HG02571 (cell line): ENCODE data around the gene BRD4.

ENCODE experiments used
- ATAC-seq: cut with Tn5 transposase; IDR thresholded peaks from one replicate; pipeline ENCODE4 v1.9.1; 2021; ENCODE audit warnings: mild to moderate bottlenecking, moderate library complexity; ENCODE audit not compliant: unreplicated experiment

Gene BRD4

DNA sequence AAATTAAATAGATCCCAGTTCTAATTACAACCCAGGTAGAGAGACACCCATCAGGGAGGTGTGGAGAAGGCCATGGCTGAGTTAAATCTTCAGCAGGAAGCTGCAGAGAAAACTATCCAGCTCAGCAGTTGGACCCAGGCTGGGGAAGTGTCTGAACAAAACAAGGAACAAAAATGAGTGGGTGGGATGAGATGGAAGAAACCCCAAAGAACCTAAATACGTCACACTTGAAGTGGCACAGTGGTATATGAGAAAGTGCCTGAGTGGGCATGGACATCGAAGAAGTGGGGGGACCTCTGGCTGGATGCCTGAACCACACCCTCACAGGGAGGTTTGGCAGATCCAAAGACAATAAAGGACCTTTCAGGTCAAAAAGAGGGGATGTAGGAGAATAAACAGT lies 96.6 kb downstream of the BRD4 start:
- no peak for ATAC-seq

- ATAC-seq = no peak
These were observed 97.8 kb downstream of the BRD4 start for GRCh38 chr19:15234431-15235130.

DNA sequence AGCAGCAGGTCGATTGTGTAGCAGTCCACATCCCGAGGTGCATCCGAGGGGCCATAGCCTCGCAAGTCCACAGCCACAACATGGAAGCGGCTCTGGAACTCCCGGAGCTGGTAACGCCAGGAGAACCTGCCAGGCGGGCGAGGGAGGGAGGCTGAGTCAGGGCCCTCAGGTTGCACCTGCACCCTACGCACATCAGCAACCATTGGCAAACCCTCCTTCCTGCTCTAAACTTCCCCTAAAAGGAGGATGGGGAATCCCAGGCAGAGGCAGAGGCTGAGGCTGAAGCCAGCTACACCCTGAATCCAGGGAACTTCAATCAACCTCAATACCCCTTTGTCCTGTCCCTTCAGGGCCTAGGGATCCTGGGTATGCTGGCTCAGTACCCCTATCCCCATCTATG lies 101.1 kb downstream of the BRD4 start:
- no peak for ATAC-seq

DNA sequence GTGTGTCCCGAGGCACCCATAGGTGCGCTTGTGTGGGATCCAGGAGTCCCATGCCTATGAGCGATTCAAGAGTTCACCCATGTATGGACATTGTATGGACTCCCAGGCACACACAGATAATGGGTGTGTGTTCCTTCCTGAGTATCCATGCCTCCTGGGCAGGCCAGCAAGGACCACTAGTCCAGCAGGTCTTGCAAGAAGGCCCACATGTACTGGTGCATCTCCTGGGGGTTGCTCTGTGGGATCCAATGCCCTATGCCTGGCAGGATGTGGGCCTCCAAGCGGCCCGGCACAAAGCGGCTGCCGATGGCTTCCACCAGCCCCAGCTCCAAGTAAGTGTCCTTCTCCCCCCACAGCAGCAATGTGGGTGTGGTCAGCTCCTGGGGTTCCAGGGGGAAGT lies 105.1 kb downstream of the BRD4 start:
- no peak for ATAC-seq

GRCh38 chr19:15225760-15226159 lies 106.6 kb downstream of the BRD4 start:
- ATAC-seq = no peak

DNA sequence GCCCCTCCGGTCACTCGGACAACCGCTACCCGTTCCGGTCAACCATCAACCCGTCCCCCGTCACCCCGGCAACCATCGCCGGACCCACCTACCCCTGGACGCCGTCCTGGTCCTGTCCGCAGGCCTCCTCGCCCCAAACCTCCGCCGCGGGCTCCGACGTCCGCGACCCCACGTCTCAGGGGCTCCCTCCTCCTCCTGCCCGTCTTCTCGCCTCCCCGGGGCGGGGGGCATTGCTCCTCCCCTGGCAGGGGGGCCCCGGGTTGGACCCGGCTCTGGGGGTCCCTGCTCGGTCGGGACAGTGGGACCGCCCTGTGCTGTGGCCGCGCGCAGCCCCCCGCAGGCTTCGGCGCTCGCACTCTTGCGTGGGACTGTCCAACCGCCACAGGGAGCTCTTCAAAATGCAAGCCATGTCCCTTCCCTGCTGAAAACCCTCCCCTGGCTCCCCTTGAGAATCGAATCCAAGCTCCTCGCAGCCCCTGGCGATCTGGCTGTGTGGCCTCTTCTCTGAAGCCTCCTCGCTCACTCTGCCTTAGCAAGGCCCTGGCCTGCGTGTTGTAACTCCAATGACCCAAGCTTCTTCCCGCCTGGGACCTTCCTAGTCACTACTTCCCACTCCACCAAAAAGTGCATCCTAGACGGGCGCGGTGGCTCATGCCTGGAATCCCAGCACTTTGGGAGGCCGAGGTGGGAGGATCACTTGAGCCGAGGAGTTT lies 108.5 kb downstream of the BRD4 start:
- no peak for ATAC-seq

GRCh38 chr19:15222738-15223648 lies 109.3 kb downstream of the BRD4 start:
- ATAC-seq = peak; percentile 81

DNA sequence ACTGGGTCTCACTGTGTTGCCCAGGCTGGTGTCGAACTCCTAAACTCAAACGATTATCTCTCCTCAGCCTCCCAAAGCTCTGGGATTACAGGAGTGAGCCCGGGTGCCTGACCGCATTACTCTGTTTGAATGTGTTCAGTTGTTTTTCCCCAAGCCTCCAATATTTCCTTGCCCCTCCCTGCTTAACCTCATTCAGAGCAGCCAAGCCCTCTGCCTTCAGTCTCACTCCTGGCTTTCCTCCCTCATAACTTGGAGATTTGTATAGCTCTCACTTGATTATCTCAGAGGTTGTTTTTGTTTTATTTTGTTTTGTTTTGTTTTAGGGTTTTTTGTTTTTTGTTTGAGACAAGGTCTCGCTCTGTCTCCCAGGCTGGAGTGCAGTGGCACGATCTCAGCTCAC lies 111.5 kb downstream of the BRD4 start:
- ATAC-seq = no peak

DNA sequence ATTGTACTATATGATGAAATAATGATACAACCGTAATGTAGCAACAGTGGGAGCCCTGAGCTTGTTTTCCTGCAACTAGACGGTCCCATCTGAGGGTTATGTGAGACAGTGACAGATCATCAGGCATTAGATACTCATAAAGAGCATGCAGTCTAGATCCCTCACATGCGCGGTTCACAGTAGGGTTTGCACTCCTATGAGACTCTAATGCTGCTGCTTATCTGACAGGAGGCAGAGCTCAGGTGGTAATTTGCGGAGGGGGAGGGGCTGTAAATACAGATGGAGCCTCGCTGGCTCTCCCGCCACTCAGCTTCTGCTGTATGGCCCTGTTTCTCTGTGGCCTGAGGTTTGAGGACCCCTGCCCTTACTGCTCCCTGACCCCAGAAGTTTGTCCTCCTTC lies 113.8 kb downstream of the BRD4 start:
- no peak for ATAC-seq

DNA sequence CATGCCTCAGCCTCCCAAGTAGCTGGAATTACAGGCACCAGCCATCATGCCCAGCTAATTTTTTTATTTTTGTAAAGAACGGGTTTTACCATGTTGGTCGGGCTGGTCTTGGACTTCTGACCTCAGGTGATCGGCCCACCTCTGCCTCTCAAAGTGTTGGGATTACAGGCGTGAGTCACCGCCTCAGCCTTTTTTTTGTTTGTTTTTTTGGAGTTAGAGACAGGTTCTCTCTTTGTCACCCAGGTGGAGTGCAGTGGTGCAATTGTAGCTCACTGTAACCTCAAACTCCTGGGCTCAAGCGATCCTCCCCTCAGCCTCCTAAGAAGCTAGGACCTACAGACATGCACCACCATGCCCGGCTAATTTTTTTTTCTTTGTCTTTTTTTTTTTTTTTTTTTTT lies 116.0 kb downstream of the BRD4 start:
- ATAC-seq = no peak

GRCh38 chr19:15213715-15214381 lies 118.5 kb downstream of the BRD4 start:
- no peak for ATAC-seq

GRCh38 chr19:15212711-15213110 lies 119.6 kb downstream of the BRD4 start:
- ATAC-seq = no peak

GRCh38 chr19:15210323-15210781 lies 122.0 kb downstream of the BRD4 start:
- ATAC-seq = no peak

GRCh38 chr19:15201374-15202023 lies 130.8 kb downstream of the BRD4 start:
- no peak for ATAC-seq

DNA sequence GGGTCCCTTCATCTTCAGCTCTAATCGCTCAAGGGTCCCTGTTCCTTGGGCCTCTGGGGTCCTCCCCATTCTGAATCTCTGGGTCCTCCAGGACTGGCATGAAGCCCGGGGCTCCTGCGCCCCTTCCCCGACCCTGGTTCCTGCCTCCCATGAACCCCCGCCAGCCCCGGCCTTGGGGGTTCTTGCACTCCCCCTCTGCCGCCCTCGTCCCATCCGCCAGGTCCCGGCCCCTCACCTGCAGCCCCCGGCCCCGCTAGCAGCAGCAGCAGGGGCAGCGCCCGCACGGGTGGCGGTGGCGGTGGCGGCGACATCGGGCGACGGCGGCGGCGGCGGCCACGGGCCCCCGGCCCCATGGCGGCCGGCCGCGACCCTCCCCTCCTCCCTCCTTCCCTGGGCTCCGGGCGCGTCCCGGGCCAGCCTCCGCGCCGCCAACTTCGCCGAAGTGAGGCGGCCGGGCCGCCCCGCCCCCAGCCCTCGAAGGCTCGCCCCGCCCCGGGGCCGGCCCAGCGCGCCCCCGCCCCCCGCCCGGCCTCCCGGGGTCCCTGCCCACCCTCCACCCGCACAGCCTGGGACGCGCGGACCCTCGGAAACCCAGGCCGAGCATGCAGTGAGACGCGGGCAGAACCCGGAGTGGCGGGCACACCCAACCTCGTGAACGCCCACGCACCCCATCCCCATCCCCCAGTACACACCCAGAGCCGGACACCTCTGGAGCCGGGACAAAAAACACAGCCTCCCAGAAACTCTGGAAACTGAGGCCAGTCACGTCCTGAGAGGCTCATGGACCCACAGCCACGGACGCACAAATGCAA lies 131.6 kb downstream of the BRD4 start, which contains the start of gene NOTCH3:
Gene NOTCH3 (minus strand): TSS at position 443 of the 812 bp plus-strand sequence. CDS start 90 bp downstream, at position 353.
- ATAC-seq = no peak

GRCh38 chr19:15199661-15200552 lies 132.4 kb downstream of the BRD4 start:
- ATAC-seq = no peak

GRCh38 chr19:15198951-15199660 lies 133.2 kb downstream of the BRD4 start:
- ATAC-seq = no peak

GRCh38 chr19:15197942-15198341 lies 134.4 kb downstream of the BRD4 start:
- ATAC-seq = no peak
